GM19240 (cell line): ENCODE measurements around the gene WBP1L.
A peak's percentile ranks its signal among the peaks of the same experiment; 100 is the strongest.
"Not testable (repeated sequence)": the region's sequence is repeated elsewhere in the genome, so short reads cannot be mapped to it uniquely, and the experiment has no call there.

ENCODE experiments used
- DNase-seq: peaks from one replicate; pipeline ENCODE4 v3.0.0; 2011; ENCODE audit warnings: low spot score; ENCODE audit not compliant: insufficient read length

The WBP1L gene

GRCh38 chr10:102808380-102808779 lies 64.6 kb downstream of the WBP1L start:
- no peak for DNase-seq

GRCh38 chr10:102811346-102811745 lies 67.6 kb downstream of the WBP1L start:
- DNase-seq, result no peak

GRCh38 chr10:102812231-102812876 lies 68.6 kb downstream of the WBP1L start:
- DNase-seq, result no peak

- no peak for DNase-seq
Observed at GRCh38 chr10:102813017-102813541, 69.3 kb downstream of the WBP1L start.

GRCh38 chr10:102813734-102814452 lies 70.1 kb downstream of the WBP1L start:
- DNase-seq, result no peak

GRCh38 chr10:102814453-102814871 lies 70.7 kb downstream of the WBP1L start:
- peak; percentile 14 for DNase-seq

GRCh38 chr10:102814873-102815661 lies 71.3 kb downstream of the WBP1L start:
- no peak for DNase-seq

- DNase-seq, result no peak
Observed at GRCh38 chr10:102815790-102816549, 72.2 kb downstream of the WBP1L start.

- no peak for DNase-seq
Observed at GRCh38 chr10:102817175-102817574, 73.4 kb downstream of the WBP1L start.

GRCh38 chr10:102819054-102819453 lies 75.3 kb downstream of the WBP1L start:
- DNase-seq, result no peak

- DNase-seq, result not testable (repeated sequence)
Observed at GRCh38 chr10:102820008-102820407, 76.3 kb downstream of the WBP1L start.

GRCh38 chr10:102822222-102822621 lies 78.5 kb downstream of the WBP1L start:
- no peak for DNase-seq

- DNase-seq, result no peak
Observed at GRCh38 chr10:102824664-102825063, 80.9 kb downstream of the WBP1L start.

- DNase-seq, result no peak
Observed at GRCh38 chr10:102826148-102826796, 82.5 kb downstream of the WBP1L start.

- DNase-seq, result no peak
Observed at GRCh38 chr10:102827597-102827975, 83.8 kb downstream of the WBP1L start.

- DNase-seq, result no peak
Observed at GRCh38 chr10:102831322-102832071, 87.7 kb downstream of the WBP1L start.

- no peak for DNase-seq
Observed at GRCh38 chr10:102832248-102832647, 88.5 kb downstream of the WBP1L start.

GRCh38 chr10:102832987-102833386 lies 89.2 kb downstream of the WBP1L start:
- DNase-seq, result no peak

- DNase-seq, result no peak
Observed at GRCh38 chr10:102834143-102834542, 90.4 kb downstream of the WBP1L start.

GRCh38 chr10:102835007-102835482 lies 91.3 kb downstream of the WBP1L start:
- peak; percentile 75 for DNase-seq
